Activated effector memory CD4-positive, alpha-beta T cell treated with Interleukin-2 at 50 U/mL for 16 hours (primary cell): ENCODE measurements around the gene TDRD12.
A peak's percentile ranks its signal among the peaks of the same experiment; 100 is the strongest.
"Not testable (repeated sequence)": the region's sequence is repeated elsewhere in the genome, so short reads cannot be mapped to it uniquely, and the experiment has no call there.

Source experiments
- DNase-seq: peaks from one replicate; pipeline ENCODE4 v3.0.0-alpha.2; 2020

The TDRD12 gene

DNA sequence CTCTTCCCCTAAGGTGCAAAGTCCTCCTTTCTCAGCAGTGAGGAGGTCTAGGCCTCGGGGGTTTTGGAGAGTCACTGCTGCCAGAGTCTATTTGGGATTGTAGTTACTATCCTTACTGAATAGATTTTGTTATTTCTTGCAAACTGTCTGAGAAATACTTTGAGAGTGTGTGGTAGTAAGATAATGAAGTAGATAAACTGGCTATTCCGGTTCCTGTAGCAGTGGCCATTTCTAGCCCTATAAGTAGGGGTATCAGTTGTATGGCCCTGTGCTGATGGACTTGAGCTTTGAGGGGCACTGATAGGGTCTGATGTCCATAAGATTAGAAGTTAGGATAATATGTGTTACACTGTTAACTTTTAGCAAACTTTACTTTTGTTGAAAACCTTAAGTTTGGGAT is 25.3 kb upstream of the TDRD12 start:
- not testable (repeated sequence) for DNase-seq

DNA sequence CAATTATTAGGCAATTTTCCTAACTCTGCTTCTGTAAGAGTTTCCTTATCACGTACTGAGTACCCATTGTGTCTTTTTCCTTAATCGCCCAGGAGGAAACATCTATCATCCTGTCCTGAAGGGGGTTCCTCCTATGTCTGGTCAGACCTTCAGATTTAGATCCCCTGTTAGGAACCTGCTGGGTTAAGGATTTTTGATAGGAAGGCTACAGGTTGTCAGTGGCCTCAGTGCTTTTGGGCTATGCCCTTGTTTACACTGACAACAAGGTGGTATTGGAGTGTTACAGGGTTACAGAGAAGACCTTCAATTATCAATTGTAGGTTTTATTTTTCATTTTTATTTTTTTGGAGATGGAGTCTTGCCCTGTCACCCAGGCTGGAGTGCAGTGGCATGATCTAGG is 24.7 kb upstream of the TDRD12 start:
- not testable (repeated sequence) for DNase-seq

DNA sequence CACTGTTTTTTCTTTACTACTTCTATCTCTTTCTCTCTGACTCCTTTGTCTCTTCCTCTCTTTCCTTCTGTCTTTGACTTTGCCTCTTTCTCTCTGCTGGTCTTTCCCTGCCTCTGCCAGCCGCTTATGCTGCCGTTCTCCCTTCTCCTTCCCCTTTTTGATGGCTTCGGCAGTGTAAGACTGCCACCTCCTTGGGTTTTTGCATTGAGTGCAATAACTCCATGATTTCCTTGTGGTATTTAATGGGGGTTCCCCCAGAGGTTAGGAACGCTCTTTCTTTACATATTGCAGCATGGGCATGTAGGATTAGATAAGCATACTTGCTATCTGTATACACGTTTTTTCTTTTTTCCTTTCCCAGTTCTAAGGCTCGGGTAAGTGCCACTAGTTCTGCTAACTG is 24.1 kb upstream of the TDRD12 start:
- DNase-seq = not testable (repeated sequence)

DNA sequence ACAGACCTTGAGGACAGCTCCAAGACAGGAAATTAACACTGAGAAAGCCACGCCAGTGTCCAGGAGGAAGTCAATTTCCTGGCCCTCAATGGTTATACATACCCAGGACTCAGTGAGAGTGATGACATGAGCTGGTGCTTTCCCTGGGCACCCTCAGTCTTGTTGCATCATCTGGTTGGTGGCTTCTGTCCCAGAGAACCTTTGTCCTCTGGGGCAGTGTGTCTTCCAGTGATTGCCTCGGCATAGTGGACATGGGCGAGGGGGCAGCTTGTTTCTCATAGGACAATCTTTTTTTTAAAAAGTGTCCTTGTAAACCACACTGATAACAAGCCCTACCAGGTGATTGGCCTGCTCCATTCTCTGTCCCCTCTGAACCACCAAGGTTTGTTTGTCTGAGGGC is 22.8 kb upstream of the TDRD12 start:
- not testable (repeated sequence) for DNase-seq

DNA sequence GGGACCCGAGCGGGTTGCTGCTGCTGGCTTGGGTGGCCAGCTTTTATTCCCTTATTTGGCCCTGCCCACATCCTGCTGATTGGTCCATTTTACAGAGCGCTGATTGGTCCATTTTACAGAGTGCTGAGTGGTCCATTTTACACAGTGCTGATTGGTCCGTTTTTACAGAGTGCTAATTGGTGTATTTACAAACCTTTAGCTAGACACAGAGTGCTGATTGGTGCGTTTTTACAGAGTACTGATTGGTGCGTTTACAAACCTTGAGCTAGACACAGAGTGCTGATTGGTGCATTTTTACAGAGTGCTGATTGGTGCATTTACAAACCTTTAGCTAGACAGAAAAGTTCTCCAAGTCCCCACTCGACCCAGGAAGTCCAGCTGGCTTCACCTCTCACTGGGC is 19.4 kb upstream of the TDRD12 start:
- not testable (repeated sequence) for DNase-seq

DNA sequence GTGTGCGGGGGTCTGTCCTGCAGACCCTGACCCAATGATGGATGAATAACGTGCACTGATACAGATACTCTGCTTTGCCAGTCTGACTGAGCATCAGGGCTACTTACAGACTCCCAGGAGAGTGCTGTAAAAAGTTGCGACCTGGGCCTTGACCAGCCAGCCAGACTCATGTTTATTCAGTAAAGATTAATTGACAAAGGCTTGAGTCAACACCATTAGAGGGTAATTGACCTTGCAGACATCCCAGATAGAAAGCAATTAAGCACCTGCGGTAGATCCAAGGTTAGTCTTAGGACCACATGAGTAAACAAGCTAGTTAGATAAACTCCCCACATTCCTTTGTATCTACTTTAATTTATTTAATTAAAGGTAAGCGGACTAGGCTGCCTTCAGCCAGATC is 17.6 kb upstream of the TDRD12 start:
- no peak for DNase-seq

DNA sequence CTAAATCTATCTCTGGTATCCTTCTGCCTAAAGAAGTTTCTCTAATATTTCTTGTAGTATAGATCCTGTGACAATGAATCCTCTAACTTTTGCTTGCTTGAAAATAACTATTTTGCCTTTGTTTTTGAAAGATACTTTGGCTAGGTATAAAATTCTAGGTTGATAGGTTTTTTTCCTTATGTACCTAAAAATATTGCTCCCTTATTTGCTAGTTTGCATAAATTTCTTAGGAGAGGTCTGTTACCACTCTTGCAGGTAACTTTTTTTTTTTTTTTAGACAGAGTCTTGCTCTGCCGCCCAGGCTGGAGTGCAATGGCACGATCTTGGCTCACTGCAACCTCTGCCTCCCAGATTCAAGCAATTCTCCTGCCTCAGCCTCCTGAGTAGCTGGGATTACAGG is 15.6 kb upstream of the TDRD12 start:
- DNase-seq = not testable (repeated sequence)

DNA sequence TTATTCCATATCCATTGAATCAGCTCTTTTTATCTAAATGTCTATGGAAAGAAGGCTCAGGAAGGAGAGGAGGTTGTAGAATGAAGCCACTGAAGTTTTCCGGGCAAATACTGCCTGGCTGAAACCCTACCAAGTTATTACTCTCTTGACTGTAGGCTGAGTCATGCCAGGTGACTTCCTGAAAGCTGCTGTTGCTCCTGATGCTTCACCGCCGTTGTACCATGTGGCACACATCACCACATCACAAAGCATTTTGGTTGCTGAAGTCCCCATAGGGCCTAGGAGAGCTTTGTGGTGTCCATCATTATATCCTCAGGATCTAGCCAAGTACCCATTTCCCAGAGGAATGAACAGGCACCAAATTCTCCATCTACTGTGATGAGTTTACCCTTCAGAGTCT is 11.1 kb upstream of the TDRD12 start:
- no peak for DNase-seq

DNA sequence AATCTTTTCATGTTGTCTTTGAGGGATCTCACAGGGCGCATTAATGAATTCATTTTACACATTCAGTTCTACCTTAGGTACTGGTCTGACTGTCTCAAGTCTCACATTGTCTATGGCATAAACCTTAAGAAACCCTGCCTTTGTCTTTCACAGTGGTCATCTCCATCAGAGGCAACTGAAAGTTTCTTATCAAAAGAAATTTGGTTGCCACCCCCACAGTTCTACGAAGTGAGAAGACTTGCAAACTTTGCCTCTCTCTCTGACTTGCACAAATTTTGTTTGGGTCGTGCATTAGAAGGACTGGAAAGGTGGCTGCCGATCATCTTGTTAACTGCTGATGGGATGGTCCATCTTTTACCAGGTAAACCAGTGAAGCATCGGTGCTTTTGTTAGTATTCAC is 10.5 kb upstream of the TDRD12 start:
- no peak for DNase-seq

DNA sequence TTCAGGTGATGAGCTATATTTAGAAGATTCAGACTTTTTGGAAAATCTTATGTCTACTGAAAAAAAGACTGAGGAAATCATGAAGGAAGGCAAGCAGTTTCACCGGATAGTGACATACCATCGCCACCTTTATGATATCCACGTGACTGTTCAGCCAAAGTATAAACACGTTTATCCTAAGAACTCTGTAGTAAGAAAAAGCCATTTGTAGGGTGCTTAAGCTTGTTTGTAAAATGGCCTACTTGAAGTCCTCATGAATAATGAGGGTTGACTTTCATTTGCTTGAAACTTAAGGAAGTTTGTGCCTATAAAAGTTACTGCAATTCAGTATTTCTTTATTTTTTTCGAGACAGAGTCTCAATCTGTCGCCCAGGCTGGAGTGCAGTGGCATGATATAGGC is 7.8 kb upstream of the TDRD12 start:
- no peak for DNase-seq

DNA sequence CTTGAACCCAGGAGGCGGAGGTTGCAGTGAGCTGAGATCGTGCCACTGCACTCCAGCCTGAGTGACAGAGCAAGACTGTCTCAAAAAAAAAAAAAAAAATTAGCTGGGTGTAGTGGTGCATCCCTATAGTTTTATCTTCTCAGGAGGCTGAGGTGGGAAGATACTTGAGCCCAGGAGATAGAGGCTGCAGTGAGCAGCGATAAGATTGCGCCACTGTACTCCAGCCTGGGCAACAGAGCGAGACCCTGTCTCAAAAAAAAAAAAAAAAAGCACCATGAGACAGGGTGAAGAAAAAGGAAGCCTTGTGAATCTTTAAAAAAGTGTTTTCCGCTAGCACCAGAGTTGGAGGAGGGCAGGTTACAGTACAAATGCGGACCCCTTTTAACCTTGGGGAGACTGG is 3.4 kb upstream of the TDRD12 start:
- DNase-seq = not testable (repeated sequence)

DNA sequence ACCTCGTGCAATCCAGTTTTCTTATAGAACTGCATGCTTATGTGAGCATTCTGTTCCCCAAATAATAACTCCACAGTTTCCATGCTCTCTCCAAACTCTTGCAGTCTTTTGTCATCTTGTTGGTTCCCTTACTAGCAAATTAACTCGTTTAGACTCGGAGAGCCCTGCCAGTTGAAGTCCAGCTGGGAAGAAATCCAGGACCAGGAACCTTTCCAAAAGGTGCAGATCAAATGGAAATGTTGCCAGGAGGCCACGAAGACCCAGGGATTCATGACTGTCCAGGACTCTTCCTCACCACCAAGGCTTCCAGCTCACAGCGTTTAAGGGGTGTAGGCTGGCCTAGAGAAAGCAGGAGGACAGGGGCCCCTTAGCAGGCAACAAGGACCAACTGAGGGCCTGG is 2.1 kb upstream of the TDRD12 start:
- DNase-seq = no peak

DNA sequence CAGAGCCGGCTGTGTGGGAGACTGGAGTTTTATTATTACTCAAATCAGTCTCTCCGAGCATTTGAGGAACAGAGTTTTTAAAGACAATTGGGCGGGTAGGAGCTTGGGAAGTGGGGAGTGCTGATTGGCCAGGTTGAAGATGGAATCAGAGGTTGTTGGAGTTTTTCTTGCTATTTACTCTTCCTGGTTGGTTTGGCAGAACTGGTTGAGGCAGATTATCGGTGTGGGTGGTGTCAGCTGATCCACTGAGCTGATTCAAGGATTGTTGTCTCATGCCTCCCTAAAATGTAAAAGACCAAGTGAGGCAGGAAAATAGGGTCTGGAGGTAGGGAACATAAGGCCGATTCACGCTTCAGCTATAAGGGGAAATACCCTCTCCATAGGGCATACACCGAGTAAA is 1.3 kb upstream of the TDRD12 start:
- DNase-seq = no peak

DNA sequence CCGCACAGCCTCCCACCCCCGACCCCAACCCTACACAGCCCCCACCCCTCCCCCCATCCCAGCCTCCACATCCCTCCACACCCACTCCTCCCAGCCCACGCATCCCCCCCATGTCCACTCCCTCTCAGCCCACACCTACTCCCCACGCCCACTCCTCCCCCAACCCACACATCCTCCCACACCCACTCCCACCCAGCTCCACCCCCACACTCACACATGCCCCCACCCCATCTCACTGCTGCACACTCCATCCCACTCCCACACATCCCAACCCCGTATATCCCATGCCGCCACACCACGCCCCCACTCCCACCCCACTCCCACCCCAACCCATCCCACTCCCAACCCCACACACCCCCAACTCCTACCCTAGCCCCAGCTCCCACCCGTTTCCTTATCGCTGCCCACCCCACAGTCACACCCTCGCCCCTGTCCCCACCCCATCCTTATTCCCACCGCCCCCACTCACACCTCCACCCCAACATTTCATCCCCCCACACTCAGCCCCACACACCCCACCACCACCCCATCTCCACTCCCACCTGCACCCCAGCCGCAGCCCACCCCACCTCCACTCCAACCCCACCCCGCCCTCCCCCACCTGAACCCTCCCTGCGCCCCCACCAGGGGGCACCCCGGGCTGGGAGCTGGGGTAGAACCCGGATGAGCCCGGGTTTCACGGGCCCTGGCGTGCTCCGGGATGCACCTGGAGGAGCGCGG is 809 bp downstream of the TDRD12 start:
- no peak for DNase-seq

DNA sequence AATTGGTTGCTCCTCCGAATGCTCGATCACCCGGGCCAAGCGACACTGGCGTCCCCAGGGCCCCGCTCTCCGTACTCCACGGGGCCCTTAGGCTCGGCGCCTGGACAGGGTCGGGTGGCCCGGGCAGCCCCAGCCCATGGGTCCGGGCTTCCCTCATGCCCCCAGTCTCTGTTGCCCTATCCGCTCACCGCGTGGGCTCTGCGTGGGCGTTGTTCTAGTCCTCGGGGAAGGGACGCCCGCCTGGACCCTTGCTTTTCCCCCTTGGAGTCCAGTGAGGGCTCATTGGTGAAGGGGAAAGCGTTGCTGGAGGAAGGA is 1.3 kb downstream of the TDRD12 start:
- DNase-seq = no peak

DNA sequence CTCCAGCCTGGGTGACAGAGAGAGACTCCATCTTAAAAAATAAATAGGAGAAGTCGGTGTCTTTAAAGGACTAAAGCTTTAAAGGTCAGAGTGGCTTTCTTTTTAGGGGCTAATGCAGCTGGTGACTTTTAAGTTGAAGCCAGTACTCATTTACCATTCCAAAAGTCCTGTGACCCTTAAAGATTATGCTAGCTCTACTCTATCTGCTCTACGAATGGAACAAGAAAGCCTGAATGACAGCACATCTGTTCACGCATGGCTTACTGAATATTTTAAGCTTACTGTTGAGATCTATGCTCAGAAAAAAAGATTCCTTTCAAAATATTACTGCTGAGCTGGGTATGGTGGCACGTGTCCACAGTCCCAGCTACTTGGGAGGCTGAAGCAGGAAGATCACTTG is 16.4 kb downstream of the TDRD12 start:
- no peak for DNase-seq

DNA sequence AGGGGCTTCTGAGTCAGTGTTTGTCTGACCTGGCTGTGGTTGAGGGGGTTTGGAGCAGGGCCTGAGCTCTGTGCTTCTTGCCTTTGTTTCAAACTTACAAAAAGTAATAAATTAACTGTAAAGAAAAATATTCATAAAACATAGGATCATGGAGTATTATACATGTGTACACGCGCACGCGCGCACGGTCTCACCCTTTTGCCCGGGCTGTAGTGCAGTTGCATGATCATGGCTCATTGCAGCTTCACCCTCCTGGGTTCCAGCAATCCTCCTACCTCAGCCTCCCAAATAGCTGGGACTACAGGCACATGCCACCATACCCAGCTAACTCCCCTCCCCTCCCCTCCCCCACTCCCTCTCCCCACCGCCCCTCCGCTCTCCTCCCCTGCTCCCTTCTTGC is 23.5 kb downstream of the TDRD12 start:
- no peak for DNase-seq

DNA sequence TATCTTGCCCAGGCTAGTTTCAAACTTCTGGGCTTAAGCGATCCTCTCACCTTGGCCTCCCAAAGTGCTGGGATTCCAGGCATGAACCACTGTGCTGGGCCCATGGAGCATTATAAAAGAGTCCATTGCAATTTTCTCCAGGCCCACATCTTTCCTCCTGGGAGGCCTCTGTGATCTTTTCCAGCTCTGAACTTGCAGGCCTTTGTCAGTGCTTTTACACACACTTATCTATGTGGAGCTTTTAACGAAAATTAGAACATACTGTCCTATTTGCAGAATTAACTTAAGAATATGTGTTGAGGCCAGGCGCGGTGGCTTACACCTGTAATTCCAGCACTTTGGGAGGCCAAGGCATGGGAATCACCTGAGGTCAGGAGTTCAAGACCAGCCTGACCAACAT is 23.9 kb downstream of the TDRD12 start:
- DNase-seq = no peak

DNA sequence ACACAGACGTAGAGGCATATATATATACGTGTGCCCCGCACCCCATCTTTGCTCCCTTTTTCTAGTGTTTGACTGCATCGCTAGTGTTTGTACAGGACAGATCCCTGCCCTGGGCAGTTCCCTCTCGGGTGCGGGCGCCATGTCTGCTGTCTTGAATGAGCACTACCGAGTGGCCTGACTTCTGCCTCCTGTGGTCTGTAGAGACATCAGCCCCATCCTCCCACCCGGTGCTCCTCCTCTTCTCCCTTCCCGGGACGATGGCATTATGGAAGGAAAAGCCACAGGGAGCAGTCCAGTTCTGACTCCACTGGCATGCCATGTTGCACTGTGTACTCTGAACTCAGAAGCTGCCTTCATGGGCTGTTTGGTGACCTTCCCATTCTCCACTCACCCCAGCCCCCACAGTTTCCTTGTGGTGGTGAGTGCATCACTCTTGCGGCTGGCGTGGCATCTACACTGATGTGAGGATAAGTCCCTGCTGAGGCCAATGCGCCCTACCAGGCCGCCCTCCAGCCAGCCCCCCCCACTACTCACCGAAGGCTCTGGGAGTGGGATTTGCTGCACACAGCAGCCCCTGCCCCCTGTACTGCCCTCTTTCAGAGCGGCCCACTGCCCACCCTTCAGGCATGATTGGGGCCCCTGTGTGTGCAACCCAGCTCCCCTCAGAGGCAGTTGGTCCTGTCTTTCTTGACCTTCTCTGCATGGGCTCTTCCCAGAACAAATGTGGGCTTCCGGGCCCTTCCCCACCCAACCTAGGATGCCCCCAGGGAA is 25.2 kb downstream of the TDRD12 start:
- no peak for DNase-seq

DNA sequence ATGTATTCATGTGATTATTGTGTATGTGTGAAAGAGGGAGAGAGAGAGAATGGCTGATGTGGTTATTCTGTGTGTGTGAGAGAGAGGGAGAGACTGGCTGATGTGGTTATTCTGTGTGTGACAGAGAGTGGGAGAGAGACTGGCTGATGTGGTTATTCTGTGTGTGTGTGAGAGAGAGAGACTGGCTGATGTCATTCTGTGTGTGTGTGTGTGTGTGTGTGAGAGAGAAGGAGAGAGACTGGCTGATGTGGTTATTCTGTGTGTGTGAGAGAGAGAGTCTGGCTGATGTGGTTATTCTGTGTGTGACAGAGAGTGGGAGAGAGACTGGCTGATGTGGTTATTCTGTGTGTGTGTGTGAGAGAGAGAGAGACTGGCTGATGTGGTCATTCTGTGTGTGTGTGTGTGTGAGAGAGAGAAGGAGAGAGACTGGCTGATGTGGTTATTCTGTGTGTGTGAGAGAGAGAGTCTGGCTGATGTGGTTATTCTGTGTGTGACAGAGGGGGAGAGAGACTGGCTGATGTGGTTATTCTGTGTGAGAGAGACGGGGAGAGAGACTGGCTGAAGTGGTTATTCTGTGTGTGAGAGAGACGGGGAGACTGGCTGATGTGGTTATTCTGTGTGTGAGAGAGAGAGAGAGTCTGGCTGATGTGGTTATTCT is 26.2 kb downstream of the TDRD12 start:
- DNase-seq = peak; percentile 4

DNA sequence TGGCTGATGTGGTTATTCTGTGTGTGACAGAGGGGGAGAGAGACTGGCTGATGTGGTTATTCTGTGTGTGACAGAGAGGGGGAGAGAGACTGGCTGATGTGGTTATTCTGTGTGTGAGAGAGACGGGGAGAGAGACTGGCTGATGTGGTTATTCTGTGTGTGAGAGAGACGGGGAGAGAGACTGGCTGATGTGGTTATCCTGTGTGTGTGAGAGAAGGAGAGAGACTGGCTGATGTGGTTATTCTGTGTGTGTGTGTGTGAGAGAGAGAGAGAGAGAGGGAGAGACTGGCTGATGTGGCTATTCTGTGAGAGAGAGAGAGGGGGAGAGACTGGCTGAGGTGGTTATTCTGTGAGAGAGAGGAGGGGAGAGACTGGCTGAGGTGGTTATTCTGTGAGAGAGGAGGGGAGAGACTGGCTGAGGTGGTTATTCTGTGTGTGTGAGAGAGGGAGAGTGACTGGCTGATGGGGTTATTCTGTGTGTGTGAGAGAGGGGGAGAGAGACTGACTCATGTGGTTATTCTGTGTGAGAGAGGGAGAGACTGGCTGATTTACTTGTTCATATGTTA is 27.1 kb downstream of the TDRD12 start:
- DNase-seq = peak; percentile 24

DNA sequence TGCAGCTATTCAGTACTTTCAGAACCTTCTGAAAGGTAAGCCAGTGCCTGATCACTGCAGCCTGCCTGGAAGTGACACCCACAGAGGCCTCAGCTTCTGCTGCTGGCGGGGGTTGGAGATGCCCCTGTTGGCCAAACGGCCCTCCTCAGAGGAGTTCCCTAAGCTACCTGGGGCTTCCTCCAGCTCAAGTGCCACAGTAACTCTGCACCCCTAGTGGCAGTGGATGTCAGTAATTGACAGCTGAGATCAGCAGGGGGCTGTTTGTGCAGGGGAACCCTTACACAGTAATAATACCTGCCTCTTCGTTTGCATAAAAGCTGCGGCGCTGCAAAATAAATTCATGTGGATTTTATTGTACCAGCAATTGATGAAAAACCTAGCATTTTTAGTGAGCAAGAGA is 28.9 kb downstream of the TDRD12 start:
- no peak for DNase-seq

DNA sequence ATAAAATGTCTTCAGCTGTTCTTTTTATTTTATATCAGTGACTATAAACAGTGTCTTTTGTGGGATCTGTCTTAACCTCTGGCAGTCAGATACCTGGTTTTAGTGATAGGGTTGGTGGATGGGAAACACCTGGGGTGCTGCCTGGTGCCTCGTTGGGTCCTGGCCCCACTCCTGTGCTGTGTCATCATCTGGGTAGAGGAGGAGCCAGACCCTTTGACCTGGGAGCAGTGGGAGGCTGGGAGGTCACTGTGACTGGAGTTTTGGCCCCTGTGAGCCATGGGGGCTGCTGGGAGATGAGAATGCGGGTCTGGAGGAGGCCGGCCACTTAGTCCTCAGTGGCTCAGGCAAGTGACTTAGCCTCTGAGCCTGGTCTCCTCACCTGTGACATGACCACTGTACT is 29.4 kb downstream of the TDRD12 start:
- no peak for DNase-seq

DNA sequence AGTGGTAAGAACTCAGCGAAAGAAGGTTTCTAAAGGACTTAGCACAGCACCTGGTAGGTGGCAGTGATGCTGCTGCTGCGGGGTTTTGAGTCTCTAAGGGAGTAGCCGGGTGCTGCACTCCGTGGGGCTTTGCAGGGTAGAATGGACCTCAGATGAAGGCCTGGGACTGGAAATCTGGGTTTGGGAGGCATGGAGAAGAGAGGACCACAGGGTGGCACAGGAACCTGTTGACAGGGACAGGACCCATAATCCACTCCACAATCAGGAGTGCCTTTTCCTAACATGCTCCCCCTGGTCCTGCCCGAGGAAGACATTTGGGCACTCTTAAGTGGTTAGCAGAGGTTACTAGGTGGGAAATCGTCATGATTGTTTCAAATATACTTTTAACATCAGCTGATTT is 29.8 kb downstream of the TDRD12 start:
- DNase-seq = no peak
